ENCODE data around the gene SYTL1.

- TF ChIP-seq CTCF (IDR thresholded peaks at IDR 0.05) (no peak), EP300 (IDR thresholded peaks at IDR 0.05; ENCODE audit: low read depth) (no peak)
These were observed 1.8 kb downstream of the SYTL1 start for GRCh38 chr1:27343639-27344025.

Measured in transverse colon (tissue), 3 donors.